IMR-90 (cell line): Measurements from ENCODE around the gene LBH. TPM values are rescaled to one million over a fixed set of nuclear protein-coding genes. Genes with fewer than 3 reads are reported as not detected.

Source experiments
- ATAC-seq: fragments of 200-7000 bp; cut with Tn5 transposase; 2 replicates; pipeline ENCODE4 v1.9.1; 2020; ENCODE audit warnings: low read depth, mild to moderate bottlenecking, moderate library complexity
- BruUV-seq: library from RNA; stranded (reverse); fragments of 400-500 nt; replicated peaks from 2 replicates; lab custom pipeline; 2021; lab: Mats Ljungman, UMichigan
- CTCF ChIA-PET: fragments of 300-600 bp; formaldehyde crosslinking; extraction: SDS; loops from one replicate; lab custom pipeline; 2021; ENCODE audit warnings: antibody characterized with exemption; lab: Yijun Ruan, JAX
- POLR2A ChIA-PET: fragments of 300-600 bp; sonication (Branson Sonifier 250); formaldehyde crosslinking; loops from one replicate; lab custom pipeline; 2022; ENCODE audit warnings: antibody characterized with exemption; ENCODE audit not compliant: unreplicated experiment; lab: Charles Lee
- DNase-seq: peaks from one replicate; pipeline ENCODE4 v3.0.0; 2013
- H2AFZ ChIP-seq: replicated peaks from 2 replicates; pipeline ENCODE3; 2013; ENCODE audit warnings: low read length, mild to moderate bottlenecking; ENCODE audit not compliant: poor library complexity
- H2AK5ac ChIP-seq: 2 replicates; pipeline ENCODE4 v1.6.1; 2013; ENCODE audit warnings: low read depth, low read length, inconsistent platforms
- H2AK9ac ChIP-seq: replicated peaks from 2 replicates; pipeline ENCODE3; 2013; ENCODE audit warnings: mild to moderate bottlenecking, low read depth, low read length, moderate library complexity; ENCODE audit not compliant: poor library complexity
- H2BK120ac ChIP-seq: 2 replicates; pipeline ENCODE4 v1.6.1; 2013; ENCODE audit warnings: low read depth, low read length, inconsistent platforms
- H2BK15ac ChIP-seq: 3 replicates; pipeline ENCODE4 v1.6.1; 2013; ENCODE audit warnings: low read depth, low read length, inconsistent platforms
- H2BK20ac ChIP-seq: 2 replicates; pipeline ENCODE4 v1.6.1; 2013; ENCODE audit warnings: low read depth, mild to moderate bottlenecking, inconsistent platforms, low read length, moderate library complexity
- H2BK5ac ChIP-seq: 2 replicates; pipeline ENCODE4 v1.6.1; 2013; ENCODE audit warnings: mild to moderate bottlenecking, low read depth, low read length, inconsistent platforms; ENCODE audit not compliant: poor library complexity, severe bottlenecking
- H3K14ac ChIP-seq: replicated peaks from 2 replicates; pipeline ENCODE4 v1.6.1; 2013; ENCODE audit warnings: low read depth, low read length, inconsistent platforms
- H3K18ac ChIP-seq: 2 replicates; pipeline ENCODE4 v1.6.1; 2013; ENCODE audit warnings: low read depth, low read length, control low read depth
- H3K23ac ChIP-seq: 2 replicates; pipeline ENCODE4 v1.6.1; 2013; ENCODE audit warnings: low read depth, low read length, inconsistent platforms
- H3K27ac ChIP-seq: 2 replicates; pipeline ENCODE4 v1.5.1; 2013; ENCODE audit warnings: mild to moderate bottlenecking, control low read depth, low read length; ENCODE audit not compliant: insufficient read depth
- H3K27me3 ChIP-seq: 2 replicates; pipeline ENCODE4 v1.6.1; 2013; ENCODE audit warnings: low read length; ENCODE audit not compliant: control insufficient read depth, insufficient read depth
- H3K36me3 ChIP-seq: 2 replicates; pipeline ENCODE4 v1.6.1; 2013; ENCODE audit warnings: low read length, mixed read lengths; ENCODE audit not compliant: control insufficient read depth, insufficient read depth
- H3K4ac ChIP-seq: 2 replicates; pipeline ENCODE4 v1.6.1; 2013; ENCODE audit warnings: low read depth, low read length, inconsistent platforms
- H3K4me1 ChIP-seq: 2 replicates; pipeline ENCODE4 v1.6.1; 2013; ENCODE audit warnings: low read length, mixed read lengths; ENCODE audit not compliant: control insufficient read depth, insufficient read depth
- H3K4me2 ChIP-seq: 2 replicates; pipeline ENCODE4 v1.6.1; 2013; ENCODE audit warnings: low read depth, mild to moderate bottlenecking, control low read depth, low read length, moderate library complexity
- H3K4me3 ChIP-seq: 2 replicates; pipeline ENCODE4 v1.5.1; 2013; ENCODE audit warnings: low read depth, mild to moderate bottlenecking, control low read depth, low read length, moderate library complexity; ENCODE audit not compliant: insufficient read depth
- H3K56ac ChIP-seq: 2 replicates; pipeline ENCODE4 v1.6.1; 2013; ENCODE audit warnings: low read length, inconsistent platforms; ENCODE audit not compliant: insufficient read depth; ENCODE audit errors: extremely low read depth
- H3K79me1 ChIP-seq, 2 experiments: 2 replicates each; pipeline ENCODE4 v1.6.1; 2013; ENCODE audit warnings: low read length in 2 of 2, inconsistent platforms in 1 of 2, low read depth in 1 of 2
- H3K9ac ChIP-seq: 2 replicates; pipeline ENCODE4 v1.6.1; 2013; ENCODE audit warnings: low read depth, low read length, control low read depth
- H3K9me1 ChIP-seq: 2 replicates; pipeline ENCODE4 v1.6.1; 2013; ENCODE audit warnings: low read length, inconsistent platforms; ENCODE audit not compliant: insufficient read depth
- H3K9me3 ChIP-seq: 2 replicates; pipeline ENCODE4 v1.6.1; 2013; ENCODE audit warnings: low read length; ENCODE audit not compliant: control insufficient read depth, insufficient read depth
- H4K20me1 ChIP-seq: 2 replicates; pipeline ENCODE4 v1.6.1; 2013; ENCODE audit warnings: low read length, inconsistent platforms; ENCODE audit not compliant: insufficient read depth
- H4K5ac ChIP-seq: 2 replicates; pipeline ENCODE4 v1.6.1; 2013; ENCODE audit warnings: mild to moderate bottlenecking, low read depth, low read length, control low read depth
- H4K8ac ChIP-seq, 2 experiments: 2 replicates each; pipeline ENCODE4 v1.6.1; 2013; ENCODE audit warnings: low read depth in 2 of 2, low read length in 2 of 2, control low read depth in 1 of 2, inconsistent platforms in 1 of 2
- H4K91ac ChIP-seq: 2 replicates; pipeline ENCODE4 v1.6.1; 2013; ENCODE audit warnings: low read depth, low read length, inconsistent platforms; ENCODE audit not compliant: insufficient read depth
- BHLHE40 ChIP-seq: fragments of 150-350 bp; IDR thresholded peaks from 2 replicates; pipeline ENCODE4 v1.6.1; 2016; ENCODE audit warnings: mild to moderate bottlenecking, low read depth, low read length
- CEBPB ChIP-seq: IDR thresholded peaks from 2 replicates; pipeline ENCODE4 v1.6.1; 2012; ENCODE audit warnings: low read depth, low read length, improper control_type of control experiment
- CHD1 ChIP-seq: IDR thresholded peaks from 2 replicates; pipeline ENCODE4 v1.6.1; 2012; ENCODE audit warnings: low read depth, low read length, improper control_type of control experiment
- CTCF ChIP-seq: conservative IDR thresholded peaks from 2 replicates; pipeline ENCODE4 v1.5.1; 2012; ENCODE audit warnings: mild to moderate bottlenecking, low read depth, low read length, improper control_type of control experiment
- ELK1 ChIP-seq: fragments of 150-350 bp; IDR thresholded peaks from 2 replicates; pipeline ENCODE4 v1.6.1; 2016; ENCODE audit warnings: low read depth, mild to moderate bottlenecking, low read length, moderate library complexity, borderline replicate concordance
- FOS ChIP-seq: fragments of 150-350 bp; IDR thresholded peaks from 2 replicates; pipeline ENCODE4 v1.6.1; 2016; ENCODE audit warnings: low read depth, low read length
- MAFK ChIP-seq: IDR thresholded peaks from 2 replicates; pipeline ENCODE4 v1.6.1; 2012; ENCODE audit warnings: low read depth, low read length, improper control_type of control experiment
- MAZ ChIP-seq: IDR thresholded peaks from 2 replicates; pipeline ENCODE4 v1.6.1; 2012; ENCODE audit warnings: low read depth, mild to moderate bottlenecking, low read length, improper control_type of control experiment, moderate library complexity, borderline replicate concordance
- MXI1 ChIP-seq: IDR thresholded peaks from 2 replicates; pipeline ENCODE4 v1.6.1; 2012; ENCODE audit warnings: low read depth, mild to moderate bottlenecking, low read length, moderate library complexity, borderline replicate concordance
- NFE2L2 ChIP-seq: fragments of 150-350 bp; IDR thresholded peaks from 2 replicates; pipeline ENCODE4 v1.6.1; 2016; ENCODE audit warnings: low read depth, mild to moderate bottlenecking, low read length
- POLR2A ChIP-seq: IDR thresholded peaks from 2 replicates; pipeline ENCODE4 v1.6.1; 2012; ENCODE audit warnings: mild to moderate bottlenecking, low read depth, low read length
- RAD21 ChIP-seq: IDR thresholded peaks from 2 replicates; pipeline ENCODE4 v1.6.1; 2012; ENCODE audit warnings: low read length, improper control_type of control experiment
- RCOR1 ChIP-seq: IDR thresholded peaks from 2 replicates; pipeline ENCODE4 v1.6.1; 2012; ENCODE audit warnings: mild to moderate bottlenecking, low read length, improper control_type of control experiment; ENCODE audit not compliant: insufficient replicate concordance
- RFX5 ChIP-seq: IDR thresholded peaks from 2 replicates; pipeline ENCODE4 v1.8.0; 2012; ENCODE audit warnings: low read depth, mild to moderate bottlenecking, low read length, moderate library complexity
- SMC3 ChIP-seq: fragments of 150-350 bp; IDR thresholded peaks from 2 replicates; pipeline ENCODE4 v1.6.1; 2016; ENCODE audit warnings: low read depth, mild to moderate bottlenecking, antibody characterized with exemption, low read length, moderate library complexity
- USF2 ChIP-seq: fragments of 150-350 bp; IDR thresholded peaks from 2 replicates; pipeline ENCODE4 v1.6.1; 2017; ENCODE audit warnings: mild to moderate bottlenecking, antibody characterized with exemption, low read length, low read depth
- WGBS, 2 experiments: methylation state at CpG; one replicate each; pipeline versions ENCODE4 v1.1.5 to v1.1.7; 2013; ENCODE audit warnings: missing lambda C conversion rate in 2 of 2; ENCODE audit not compliant: insufficient read length in 1 of 2; ENCODE audit errors: extremely low coverage in 2 of 2; 5-methylcytosine and 5-hydroxymethylcytosine counted together
- dilution Hi-C: fragments of 300-500 bp; cut with HindIII; formaldehyde crosslinking; loops from one replicate; pipeline ENCODE4 v1.14.3; 2018; ENCODE audit warnings: low sequenced_read_pairs; ENCODE audit not compliant: unreplicated experiment
- in situ Hi-C: fragments of 300-500 bp; cut with MboI; formaldehyde crosslinking; loops from 3 replicates; pipeline ENCODE4 v1.14.3; 2019; ENCODE audit warnings: low sequenced_read_pairs, inconsistent platforms, mixed read lengths
- intact Hi-C: fragments of 100-400 bp; cut with micrococcal nuclease; formaldehyde crosslinking; loops from 2 replicates; pipeline ENCODE4 v1.10.0; 2022
- polyA plus RNA-seq, 3 experiments: library from polyadenylated mRNA; depleted of rRNA; stranded (reverse); fragments of >200 nt; gene quantifications; 2 replicates each; pipeline ENCODE4 v1.2.3, GENCODE V29; 2012; ENCODE audit warnings: low replicate concordance in 1 of 3
- total RNA-seq: library from RNA; depleted of rRNA; stranded (reverse); fragments of >200 nt; gene quantifications from 2 replicates; pipeline ENCODE4 v1.2.3, GENCODE V29; 2012

The LBH gene
- total and polyA plus RNA-seq, 2 of the 4 experiments (the other 2 are of a cell fraction): 158 to 202 TPM

- Histone ChIP-seq H3K4me1 (peaks cover 9% of the 10 kb centered on the region), H2BK15ac (no peak overlapping the region), H3K79me1 (peaks cover 0 to 15% of the 10 kb centered on the region in 2 experiments; a peak in 3 of 4 replicates), H4K20me1 (no peaks in the 10 kb centered on the region), H3K23ac (no peak overlapping the region), H3K36me3 (no peaks in the 10 kb centered on the region), H3K14ac (peak overlapping the region; percentile 28; the same call in 1 of the 2 replicates), H3K56ac (no peak overlapping the region), H4K91ac (peak overlapping the region; percentile 34; the same call in 1 of the 2 replicates), H2BK20ac (no peak overlapping the region), H2AK5ac (peak overlapping the region; percentile 35; the same call in 1 of the 2 replicates), H2BK120ac (0 out of 2 replicates have a peak overlapping the region, but pooled peaks have one; percentile 59), H4K8ac (no peak overlapping the region), H3K9me1 (peaks cover 16% of the 10 kb centered on the region), H3K27me3 (no peaks in the 10 kb centered on the region), H3K4ac (peak overlapping the region; percentile 36; the same call in 1 of the 2 replicates), H4K5ac (no peak overlapping the region), H3K4me3 (no peak overlapping the region), H3K27ac (no peak overlapping the region), H3K9ac (no peak overlapping the region), H2AFZ (no peak overlapping the region), H3K4me2 (no peak overlapping the region), H2AK9ac (no peak overlapping the region), H3K9me3 (no peaks in the 10 kb centered on the region), H3K18ac (no peak overlapping the region), H2BK5ac (no peak overlapping the region)
- in situ Hi-C loops (no loop called here), intact Hi-C loops (no loop called here), dilution Hi-C loops (no loop called here)
- ChIA-PET POLR2A (no interaction called here), CTCF (no interaction called here)
- TF ChIP-seq RCOR1 (no peak), CHD1 (no peak), SMC3 (no peak), FOS (no peak), CTCF (no peak), MAZ (no peak), RFX5 (no peak), BHLHE40 (no peak), NFE2L2 (no peak), MXI1 (no peak), USF2 (no peak), POLR2A (no peak), ELK1 (no peak), RAD21 (no peak), CEBPB (no peak), MAFK (no peak)
- ATAC-seq (no peak), DNase-seq (no peak)
- 100% methylated on average over 1 of the region's 2 CpGs; no CpG with 5 or more reads in 1 of the 2 experiments for WGBS, 2 experiments
- BruUV-seq: no TSS peak
These were observed 76.9 kb downstream of the LBH start for GRCh38 chr2:30308280-30308679.
